SKM-1 (cell line): Measurements from ENCODE around the gene CD48.
"Not testable (repeated sequence)": the region's sequence is repeated elsewhere in the genome, so short reads cannot be mapped to it uniquely, and the experiment has no call there.

Experiments used
- DNase-seq: peaks from one replicate; lab custom pipeline; 2025; ENCODE audit not compliant: unreplicated experiment; lab: John Stamatoyannopoulos, UW

CD48 gene

DNA sequence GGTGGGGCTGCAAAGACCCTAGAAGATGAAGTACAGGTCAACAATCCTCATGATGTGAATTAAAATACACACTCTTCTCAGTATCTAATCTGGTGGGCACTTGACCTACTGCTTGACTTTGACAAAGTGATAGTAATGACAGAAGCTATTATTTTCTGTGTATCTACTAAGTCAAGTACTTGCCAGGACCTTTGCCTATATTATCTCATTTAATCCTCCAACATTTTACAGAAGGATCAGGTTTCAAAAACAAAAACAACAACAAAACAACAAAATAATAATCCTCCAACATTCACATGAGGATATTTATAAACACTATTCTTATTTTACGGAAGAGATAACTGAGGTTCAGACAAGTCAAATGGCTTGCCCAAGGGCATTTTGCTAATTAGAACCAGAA is 4.4 kb upstream of the CD48 start:
- DNase-seq = no peak

DNA sequence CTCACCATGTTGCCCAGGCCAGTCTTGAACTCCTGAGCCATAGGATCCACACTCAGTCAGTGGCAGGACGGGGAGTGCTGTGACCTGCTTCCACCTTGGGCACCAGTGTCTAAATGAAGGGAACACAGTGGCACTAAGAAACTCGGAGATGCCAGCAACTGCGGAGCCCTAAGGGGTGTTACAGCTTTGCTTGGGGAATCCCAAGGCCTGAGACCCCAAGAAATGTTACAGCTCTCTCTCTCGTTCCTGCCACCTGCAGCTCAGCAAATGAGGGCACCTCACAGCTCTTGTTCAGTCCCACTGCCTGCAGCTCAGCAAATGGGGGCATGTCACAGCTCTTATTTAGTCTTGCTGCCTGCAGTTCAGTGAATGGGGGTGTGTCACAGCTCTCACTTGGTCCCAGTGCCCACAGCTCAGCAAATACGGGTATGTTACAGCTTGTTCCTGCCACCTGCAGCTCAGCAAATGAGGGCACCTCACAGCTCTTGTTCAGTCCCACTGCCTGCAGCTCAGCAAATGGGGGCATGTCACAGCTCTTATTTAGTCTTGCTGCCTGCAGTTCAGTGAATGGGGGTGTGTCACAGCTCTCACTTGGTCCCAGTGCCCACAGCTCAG is 2.5 kb upstream of the CD48 start:
- DNase-seq = not testable (repeated sequence)

DNA sequence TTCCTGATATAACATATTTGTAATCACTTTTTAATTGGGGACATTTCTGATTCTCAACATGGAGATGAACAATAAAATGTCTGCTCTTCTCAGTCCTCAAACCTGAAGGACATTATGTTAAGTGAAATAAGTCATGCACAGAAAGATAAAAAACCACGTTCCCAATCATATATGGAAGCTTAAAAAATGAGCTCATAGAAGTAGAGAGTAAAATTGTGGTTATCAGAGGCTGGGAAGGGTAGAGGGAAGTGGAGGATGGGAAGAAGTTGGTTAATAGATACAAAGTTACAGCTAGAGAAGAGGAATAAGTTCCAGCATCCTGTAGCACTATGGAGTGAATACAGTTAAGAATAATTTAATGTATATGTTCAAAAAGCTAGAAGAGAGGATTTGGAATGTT is 1.5 kb upstream of the CD48 start:
- DNase-seq = no peak

DNA sequence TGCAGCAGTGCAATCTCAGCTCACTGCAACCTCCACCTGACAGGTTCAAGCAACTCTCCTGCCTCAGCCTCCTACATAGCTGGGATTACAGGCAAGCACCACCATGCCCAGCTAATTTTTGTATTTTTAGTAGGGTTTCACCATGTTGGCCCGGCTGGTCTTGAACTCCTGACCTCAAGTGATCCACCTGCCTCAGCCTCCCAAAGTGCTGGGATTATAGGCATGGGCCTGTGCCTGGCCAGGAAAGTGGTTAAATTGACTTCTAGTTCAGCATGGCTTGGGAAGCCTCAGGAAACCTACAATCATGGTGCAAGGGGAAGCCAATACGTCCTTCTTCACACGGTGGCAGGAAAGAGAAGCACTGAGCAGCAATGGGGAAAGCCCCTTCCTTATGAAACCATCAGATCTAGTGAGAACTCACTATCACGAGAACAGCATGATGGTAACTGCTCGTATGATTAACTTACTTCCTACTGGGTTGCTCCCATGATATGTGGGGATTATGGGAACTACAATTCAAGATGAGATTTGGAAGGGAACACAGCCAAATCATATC is 981 bp upstream of the CD48 start:
- DNase-seq = not testable (repeated sequence)

DNA sequence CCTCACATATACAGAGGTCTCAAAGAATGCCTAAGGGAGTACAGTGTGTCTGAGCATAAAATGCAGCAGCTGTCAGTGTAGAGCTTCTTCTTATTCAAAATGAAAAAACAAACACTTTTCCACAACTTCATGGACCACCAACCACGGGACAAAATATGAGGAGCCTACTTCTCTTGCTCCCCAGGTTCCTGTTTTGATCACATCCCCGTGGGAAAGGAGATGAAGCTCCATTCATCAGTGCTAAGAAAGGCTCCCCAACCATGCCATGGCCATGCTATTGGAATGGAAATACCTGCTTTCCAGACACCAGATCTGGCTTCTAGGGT is 383 bp downstream of the CD48 start:
- DNase-seq = no peak

DNA sequence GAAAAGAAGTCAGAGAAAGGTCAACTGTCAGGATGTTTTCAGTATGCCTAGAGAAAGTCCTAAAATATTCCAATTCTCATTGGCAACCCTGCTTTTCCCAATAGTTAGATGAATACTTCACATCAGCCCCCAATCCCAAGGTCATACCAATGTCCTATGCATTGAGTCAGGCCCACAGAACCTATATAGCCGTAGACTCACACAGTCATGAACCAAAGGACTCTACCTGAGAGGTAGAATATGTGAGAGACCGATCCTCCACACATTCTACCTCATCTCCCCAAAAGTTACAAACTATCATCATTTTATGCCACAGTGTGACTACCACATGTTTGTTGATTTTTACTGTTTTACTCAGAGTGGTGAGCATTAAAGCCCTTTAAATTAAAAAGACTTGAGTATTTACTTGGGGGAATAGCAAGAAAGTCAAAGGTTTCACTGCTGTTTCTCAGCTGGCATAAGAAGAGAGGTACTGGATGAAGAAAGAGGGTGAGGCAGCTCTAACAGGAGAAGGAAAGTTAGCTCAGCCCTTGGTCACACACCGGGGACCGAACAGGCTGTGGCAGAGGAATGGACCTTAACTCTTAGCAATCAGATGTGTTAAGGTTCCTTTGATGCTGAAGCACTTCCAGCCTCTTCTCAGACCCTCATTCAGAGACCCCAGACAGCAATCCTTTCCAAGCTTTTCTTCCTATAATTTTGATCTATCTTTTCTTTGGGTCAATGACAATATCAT is 937 bp downstream of the CD48 start:
- DNase-seq = no peak

DNA sequence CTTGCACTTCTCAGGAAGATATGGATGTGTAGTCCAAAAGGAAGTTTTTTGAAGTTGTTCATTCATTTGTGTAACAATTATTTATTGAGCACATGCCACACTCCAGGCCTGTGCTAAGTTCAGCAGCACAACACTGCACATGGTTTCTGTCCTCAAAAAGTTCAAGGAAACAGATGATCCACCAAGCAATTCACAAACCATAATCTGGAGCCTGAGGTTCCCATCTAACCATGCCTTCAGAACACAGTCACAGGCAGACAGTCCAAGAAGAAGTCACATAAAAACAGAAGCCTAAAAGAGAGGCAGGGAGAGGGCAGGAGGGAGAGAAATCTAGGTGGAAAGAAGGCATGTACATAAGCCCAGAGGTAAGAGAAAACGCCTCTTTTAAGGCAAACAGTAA is 1.9 kb downstream of the CD48 start:
- no peak for DNase-seq

DNA sequence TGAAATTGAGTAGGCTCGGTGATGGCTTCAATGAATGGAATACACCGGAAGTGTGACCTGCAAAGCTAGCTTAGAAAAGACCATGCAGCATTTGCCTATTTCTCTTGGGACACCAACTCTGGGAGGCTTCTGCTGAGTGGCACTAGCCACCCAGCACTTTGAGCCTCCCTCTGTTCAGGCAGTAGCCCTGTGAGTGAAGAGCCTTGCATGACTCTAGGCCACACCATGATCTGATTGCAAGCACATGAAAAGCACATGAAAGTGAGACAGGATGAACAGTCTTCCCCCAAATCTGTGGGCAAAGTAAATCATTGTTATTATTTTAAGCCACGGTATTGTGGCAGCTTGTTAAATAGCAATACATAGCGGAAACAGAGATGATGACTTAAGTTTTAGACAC is 2.8 kb downstream of the CD48 start:
- no peak for DNase-seq

DNA sequence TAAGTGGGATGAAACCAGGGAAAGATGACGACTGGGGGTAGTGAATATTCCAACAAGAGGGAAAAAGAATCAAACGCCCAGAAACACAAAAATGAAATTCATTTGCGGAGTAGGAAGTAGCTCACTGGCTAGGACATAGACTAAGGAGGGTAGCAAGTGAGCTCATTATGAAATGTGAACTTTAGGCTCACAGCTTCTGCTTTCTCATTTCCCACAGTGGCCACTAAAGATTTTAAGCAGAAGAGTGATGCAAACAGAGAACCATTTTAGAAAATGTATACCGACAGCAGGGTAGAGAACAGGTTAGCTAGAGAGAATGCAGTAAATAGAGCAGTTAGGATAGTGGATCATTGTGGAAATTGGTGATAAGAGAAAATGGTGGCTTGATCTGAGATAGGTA is 3.5 kb downstream of the CD48 start:
- DNase-seq = peak; percentile 73

DNA sequence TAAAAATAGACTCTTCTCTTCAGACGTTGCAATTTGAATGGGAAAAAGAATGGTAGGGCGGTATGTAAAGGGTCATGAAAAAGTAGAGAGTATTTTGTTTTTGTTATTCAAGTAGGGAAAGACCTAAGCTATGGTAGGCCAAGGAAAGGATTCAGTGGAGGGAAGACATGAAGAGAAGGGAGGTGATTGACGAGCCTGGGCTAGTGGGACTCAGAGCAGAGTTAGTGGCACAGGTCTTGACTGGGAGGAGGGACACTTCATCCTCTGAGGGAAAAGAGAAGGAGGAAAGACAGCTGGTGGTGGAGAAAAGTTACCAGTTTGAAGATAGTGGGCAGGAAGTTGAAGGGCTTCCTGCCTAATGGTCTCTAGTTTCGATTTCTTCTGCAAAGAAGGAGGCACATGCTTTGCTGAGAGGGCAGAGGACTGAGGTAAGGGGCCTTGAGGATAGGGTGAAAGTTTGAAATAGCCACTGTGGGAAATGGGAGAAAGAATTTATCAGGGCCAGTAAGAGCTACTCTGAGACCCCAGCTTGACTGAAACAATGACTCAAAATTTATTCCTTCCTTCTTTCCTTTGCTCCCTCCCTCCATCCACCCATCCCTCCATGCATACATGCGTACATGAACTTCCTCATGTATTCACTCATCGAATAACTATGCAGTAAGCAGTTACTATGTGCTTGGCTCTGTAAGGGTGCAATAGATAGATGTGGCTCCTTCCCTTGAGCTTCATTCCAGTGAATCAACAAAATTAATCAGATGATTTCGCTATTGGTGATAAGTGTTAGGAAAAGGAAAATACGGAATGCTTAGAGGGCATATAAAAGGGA is 4.2 kb downstream of the CD48 start:
- no peak for DNase-seq

DNA sequence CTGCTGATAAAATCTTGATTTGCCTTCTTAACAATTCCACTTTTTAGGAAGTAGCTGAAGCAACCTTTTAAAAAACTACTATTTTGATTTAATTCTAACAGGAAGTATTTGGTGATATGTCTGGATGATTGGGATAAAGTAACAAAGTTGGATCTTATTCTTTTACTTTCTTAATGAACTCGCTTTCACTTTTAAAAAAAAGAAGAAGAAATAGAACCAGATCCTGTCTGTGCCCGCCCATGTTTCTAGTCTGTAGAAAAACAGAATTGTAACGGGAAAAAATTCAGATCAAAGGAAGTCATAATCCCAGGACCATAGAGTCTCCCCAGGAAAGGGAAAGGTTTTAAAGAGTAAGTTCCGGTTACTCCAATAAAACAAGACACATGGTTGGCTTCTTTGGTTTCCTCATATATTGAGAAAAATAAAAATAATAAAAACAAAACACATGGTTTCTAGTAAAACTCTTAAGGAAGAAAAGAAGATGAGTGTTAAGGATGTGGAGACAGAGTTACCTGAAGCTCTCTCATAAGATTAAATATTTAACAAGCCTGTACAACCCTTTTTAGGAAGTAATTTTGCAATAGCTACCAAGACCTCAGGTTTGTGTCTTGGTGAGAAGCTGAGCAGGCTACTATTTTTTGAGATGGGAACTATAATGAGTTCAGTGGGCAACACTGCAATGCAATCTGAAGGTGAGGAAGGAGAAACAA is 4.9 kb downstream of the CD48 start:
- DNase-seq = no peak

DNA sequence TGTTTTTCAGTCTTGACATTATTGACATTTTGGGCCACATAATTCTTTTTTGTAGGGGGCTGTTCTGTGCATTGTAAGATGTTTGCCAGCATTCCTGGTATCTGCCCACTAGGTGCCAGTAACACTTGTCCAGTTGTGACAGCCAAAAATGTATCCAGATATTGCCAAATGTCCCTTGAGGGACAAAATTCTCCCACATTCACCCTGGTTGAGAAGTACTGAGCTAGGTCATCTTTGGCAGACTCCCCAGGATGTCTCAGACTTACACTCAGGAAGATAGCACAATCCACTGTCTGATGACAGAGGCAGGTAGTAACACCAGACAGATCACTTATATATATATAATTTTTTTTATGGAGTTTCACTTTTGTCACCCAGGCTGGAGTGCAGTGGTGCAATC is 5.9 kb downstream of the CD48 start:
- no peak for DNase-seq

DNA sequence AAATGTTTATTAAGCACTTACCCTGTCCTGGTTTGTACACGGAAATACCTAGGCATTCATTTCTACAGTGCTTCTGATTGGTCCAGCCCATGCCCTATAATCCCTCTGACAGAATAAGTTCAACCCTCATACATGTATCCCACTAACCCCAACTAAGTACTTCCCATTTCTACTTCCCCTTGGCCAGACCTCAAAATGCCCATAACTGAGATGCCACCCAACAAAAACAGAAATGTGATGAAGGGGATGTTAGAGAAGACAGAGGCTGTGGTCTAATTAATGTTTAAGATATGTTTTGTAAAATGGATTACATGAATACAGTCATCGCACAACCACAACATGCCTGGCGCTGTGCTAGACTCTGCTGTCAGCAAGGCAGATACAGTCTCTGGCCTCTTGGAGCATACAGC is 6.4 kb downstream of the CD48 start:
- peak; percentile 52 for DNase-seq

DNA sequence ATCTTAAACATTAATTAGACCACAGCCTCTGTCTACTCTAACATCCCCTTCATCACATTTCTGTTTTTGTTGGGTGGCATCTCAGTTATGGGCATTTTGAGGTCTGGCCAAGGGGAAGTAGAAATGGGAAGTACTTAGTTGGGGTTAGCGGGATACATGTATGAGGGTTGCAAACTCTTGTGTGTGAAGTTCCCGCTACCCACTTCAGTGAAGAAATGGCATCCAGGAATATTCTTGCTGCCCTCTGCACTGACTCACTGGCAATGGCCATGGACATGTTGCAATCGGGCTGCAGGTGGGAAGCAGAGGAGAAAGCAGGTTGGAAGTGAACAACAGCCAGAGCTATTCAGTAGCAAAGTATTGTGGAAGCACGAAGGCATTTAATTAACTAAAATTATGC is 7.4 kb downstream of the CD48 start:
- DNase-seq = peak; percentile 47

DNA sequence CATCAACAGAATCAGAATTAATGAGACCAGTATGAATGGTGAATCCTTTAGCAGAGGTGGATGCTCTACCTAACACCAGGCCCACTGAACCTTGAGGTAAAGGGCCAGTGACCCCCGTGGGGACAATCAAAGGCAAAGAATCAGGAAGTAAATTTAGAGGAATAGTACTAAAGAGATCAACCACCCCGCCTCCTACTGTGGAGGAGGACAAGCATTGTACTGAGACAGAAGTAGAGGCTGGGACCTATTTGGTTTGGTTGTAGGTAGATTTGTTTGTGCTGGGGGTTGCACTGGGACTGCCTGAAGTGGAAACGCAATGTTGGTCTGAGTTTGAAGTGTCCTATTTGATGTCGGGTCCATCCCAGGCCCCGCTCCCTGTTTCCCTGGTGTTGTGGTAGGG is 9.5 kb downstream of the CD48 start:
- no peak for DNase-seq

DNA sequence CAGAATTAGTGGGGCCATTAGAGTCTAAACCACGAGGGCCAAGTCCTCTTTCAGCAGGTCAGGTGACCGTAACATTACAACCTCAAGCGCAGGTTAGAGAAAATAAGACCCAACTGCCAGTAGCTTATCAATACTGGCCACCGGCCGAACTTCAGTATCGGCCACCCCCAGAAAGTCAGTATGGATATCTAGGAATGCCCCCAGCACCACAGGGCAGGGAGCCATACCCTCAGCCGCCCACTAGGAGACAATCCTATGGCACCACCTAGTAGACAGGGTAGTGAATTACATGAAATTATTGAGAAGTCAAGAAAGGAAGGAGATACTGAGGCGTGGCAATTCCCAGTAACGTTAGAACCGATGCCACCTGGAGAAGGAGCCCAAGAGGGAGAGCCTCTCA is 19.2 kb downstream of the CD48 start:
- DNase-seq = not testable (repeated sequence)

DNA sequence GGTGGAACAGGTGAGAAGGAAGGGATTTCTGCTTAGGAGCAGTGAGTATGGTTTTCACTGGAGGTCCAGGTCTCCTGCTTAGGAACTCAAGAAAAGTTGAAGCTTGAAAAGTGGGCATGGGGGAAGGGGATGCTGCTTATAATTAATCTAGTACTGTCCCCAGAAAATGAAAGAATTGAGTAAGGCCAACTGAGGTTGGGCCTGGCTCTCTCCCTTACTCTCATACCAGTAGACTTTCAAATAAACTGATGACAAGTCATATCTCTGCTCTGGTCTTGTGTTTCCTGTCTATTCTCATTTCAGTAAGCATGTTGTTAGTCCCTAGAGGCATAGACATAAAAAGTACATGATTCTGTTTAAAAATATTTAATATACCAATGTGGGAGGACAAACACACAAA is 26.4 kb downstream of the CD48 start:
- no peak for DNase-seq

DNA sequence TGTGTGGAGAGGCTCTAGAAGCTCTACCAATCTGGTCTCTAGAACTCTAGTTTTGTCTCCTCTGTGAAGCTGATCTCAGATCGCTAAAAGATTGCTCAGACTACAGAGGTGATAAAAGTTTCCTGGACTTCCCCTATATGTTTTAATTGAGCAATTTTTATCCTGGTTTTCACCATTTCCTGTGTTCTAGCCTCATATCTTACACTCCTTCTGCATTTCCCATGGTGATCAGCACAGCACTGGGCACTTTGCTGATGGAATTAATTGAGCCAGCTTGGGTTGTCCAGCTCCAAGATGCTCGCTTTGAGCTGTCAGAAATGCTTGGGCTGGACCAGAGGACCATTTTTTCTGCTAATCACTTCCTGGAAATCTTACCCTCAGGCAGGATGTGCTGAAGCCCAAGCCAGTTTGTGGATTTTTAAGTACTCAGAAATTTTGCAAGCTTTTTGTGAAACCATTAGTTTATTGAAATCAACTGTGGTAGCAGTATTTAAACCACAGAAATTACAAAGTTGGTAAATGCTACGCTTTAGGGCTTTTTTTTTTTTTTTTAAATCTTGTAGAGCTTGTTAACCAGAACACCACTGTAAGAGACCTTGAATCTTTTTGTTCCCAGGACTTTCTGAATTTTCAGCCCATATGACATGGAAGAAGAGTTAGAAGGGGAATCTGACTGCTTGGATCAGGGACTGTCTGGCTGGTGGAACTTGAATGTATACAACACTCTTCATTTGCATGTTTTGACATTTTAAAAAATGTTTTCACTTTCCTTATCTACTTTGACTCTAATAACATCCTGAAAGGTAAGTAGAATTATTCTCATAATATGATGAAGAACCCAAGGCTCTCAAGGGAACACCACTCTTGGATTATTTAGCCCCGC is 28.4 kb downstream of the CD48 start:
- DNase-seq = peak; percentile 34

DNA sequence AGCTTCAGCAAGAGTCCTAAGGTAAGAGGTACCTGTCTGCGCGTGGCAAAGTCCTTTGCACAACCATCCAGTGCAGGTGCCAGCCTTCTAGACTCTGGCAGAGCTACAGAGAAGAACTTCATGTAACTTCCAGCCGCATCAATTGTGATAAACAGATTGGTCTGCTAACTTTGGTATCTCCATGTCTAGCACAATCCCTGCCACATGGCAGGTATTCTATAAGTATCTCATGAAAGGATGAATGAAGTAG is 29.8 kb downstream of the CD48 start:
- no peak for DNase-seq

DNA sequence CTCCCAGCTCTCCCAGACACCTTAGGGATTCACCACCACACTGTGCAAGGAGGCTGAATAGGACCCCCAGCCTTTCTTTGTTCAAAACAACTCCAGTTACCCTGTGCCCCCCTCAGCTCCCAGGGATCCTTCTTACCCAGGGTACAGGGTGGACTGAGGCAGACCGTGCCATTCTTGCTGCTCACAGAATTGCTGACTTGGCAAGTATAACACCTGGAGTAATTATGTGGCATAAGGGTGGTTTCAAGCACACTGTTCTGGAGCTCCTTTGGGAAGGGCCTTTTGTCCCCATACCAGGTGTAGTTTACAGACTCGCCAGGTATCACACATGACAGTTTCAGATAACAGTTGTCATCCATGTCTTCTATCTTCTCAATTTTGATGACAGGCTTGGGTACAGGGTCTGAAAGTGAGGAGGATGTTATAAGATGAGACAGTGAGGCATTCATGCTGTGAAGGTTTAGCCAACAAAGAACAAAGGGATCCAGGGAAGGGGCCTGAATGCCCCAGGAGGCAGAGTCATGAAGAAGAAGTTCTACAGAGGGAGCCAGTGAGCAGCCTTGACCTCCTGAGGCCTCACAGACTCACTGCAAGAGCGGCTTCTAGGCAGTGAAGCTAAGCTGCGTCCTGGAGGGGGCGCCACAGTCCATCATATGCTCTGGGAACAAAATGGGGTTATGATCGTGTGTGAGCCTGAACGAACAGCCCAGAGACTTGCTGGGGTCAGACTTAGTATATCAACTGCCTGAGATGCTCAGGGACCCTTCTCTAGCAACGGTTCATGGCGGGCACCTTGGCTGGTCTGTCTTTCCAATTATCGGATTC is 30.3 kb downstream of the CD48 start:
- peak; percentile 94 for DNase-seq
